Skeletal muscle cell (primary cell): ENCODE data around the gene CENPN.

ENCODE experiments used
- DNase-seq: peaks from one replicate; pipeline ENCODE4 v3.0.0-alpha.2; 2010; ENCODE audit warnings: low read depth
- H3K4me3 ChIP-seq: 2 replicates; pipeline ENCODE4 v1.5.1; 2011; ENCODE audit warnings: low read depth, mild to moderate bottlenecking, control low read depth, low read length, moderate library complexity

Gene CENPN

GRCh38 chr16:80990577-80990976 is 16.4 kb upstream of the CENPN start:
- no peak overlapping the region for H3K4me3 ChIP-seq
- no peak for DNase-seq

GRCh38 chr16:80990978-80991377 is 16.0 kb upstream of the CENPN start:
- H3K4me3 ChIP-seq, result no peak overlapping the region
- no peak for DNase-seq

DNA sequence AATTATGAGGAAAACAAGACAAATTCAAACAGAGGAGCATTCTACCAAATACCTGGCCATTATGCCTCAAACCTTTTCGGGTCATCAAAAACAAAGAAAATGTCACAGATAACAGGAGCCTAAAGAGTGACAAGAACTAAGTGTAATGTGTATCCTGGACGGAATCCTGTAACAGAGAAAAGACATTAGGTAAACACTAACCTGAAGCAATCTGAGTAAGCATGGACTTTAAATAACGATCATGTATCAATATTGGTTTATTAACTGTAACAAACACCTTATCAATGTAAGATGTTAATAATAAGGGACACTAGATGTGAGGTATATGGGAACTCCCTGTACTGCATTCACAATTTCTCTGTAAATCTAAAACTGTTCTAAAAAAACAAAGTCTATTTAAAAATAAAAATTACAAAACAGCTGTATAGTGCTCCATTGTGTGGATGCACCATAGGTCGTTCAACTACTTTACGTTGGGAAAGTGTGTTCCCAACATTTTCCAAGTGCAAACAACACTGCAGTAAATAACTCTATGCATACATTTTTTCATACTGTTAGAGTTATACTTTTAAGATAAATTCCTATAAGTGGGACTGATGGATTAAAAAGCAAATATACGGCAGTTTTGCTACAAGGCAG is 15.1 kb upstream of the CENPN start:
- no peak for DNase-seq
- H3K4me3 ChIP-seq, result no peak overlapping the region

GRCh38 chr16:80992676-80993293 is 14.2 kb upstream of the CENPN start:
- no peak for DNase-seq
- H3K4me3 ChIP-seq, result peak overlapping the region; percentile 4

DNA sequence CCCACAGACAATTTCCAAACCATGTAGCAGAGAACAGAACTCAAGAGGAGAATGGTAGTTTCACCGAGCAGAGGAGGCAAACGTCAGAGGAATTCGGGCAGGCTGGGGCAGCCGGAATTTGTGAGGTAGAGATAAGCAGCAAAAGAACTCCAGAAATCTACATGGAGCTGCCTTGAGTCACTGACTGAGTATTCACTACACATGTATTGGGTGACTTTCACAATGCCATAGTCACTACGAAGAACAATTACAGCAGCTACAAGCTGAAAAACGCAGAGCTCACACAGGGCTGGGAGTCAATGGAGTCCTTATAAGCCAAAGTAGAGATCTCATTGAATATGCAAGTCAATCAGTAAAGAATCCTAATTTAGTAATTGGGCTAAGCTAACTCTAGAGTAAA is 13.7 kb upstream of the CENPN start:
- peak overlapping the region; percentile 19 for H3K4me3 ChIP-seq
- DNase-seq, result peak; percentile 65

DNA sequence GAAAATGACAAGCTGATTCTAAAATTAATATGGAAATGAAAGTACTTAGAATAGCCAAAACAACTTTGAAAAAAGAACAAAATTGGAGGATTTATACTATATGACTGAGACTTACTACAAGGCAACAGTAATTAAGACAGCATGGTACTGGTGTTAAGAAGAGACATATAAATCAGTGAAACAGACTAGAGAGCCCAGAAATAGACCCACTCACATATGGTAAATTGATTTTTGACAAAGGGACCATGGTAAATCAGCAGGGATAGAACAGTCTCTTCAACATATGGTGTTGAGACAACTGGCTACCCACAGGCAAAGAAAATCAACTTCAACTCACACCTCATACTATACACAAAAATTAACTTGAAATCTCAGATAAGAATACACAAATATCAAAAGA is 13.2 kb upstream of the CENPN start:
- DNase-seq, result no peak
- H3K4me3 ChIP-seq, result peak overlapping the region; percentile 19

DNA sequence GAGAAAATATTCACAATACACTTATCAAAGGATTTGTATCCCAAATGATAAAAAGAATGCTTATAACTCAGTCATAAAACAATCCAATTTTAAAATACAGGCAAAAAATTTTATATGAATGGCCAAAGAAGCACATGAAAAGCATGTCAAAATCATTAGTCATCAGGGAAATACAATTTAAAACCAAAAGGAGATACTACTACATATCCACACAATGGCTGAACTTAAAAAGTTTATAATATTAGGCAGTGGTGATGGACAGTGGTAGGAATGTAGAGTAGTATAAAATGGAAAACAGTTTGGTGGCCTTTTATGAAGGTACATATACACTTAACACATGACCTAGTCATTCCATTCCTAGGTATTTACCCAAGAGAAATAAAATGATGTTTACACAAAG is 12.6 kb upstream of the CENPN start:
- DNase-seq, result no peak
- no peak overlapping the region for H3K4me3 ChIP-seq

DNA sequence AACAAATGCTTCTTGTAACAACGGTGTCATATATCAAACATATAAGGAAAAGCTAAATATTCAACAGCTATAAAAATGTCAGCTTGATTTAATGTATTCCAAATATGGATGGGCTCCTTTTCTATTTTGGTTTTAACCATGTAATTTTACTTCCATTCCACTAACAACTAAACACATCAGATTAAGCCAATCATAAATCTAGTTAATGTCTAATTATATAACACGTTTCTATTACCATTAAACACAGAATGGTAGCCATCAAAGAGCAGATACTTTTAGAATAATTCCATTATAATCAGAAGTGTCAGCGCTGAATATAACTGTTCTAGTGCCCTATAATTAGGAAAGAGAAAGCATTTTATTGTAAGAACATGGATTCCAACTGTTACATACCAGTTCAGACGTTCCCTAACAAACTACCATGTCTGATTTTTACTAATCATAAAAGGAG is 10.3 kb upstream of the CENPN start:
- H3K4me3 ChIP-seq, result no peak overlapping the region
- no peak for DNase-seq

DNA sequence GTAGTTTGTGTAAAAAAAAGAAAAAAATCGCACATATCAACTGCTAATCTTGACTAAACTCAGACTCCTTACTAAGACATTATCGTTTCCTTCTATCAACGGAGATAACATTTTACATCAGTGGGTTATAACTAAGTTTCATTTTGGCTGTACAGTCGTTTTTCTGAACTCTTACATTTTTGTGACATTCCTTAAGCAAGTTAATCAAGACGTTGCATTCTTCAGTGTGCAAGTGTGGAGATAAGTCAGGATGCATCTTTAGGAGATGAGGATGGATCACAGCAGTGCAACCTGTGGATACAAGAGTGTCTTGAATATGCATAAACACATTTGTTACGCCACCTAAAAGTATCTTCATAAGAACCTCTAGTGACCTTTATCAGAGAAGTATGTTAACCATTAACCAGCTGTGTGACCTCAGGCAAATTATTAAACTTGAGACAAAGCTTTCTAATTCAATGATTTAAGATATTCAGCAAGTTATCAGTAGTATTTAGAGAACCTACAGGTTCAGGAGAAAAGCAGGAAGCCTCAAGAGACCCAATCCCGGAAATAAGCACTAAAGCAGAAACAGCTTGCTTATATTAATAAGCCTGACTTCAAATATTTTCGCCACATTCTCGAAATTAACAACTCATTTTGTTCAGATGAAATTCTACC is 9.7 kb upstream of the CENPN start:
- DNase-seq, result no peak
- no peak overlapping the region for H3K4me3 ChIP-seq

GRCh38 chr16:80997964-80998620 is 8.9 kb upstream of the CENPN start:
- no peak overlapping the region for H3K4me3 ChIP-seq
- DNase-seq, result no peak

- no peak for DNase-seq
Observed at GRCh38 chr16:81000873-81001272, 6.1 kb upstream of the CENPN start.

GRCh38 chr16:81001330-81001729 is 5.7 kb upstream of the CENPN start:
- no peak for DNase-seq
- H3K4me3 ChIP-seq, result no peak overlapping the region

More at GRCh38 chr16:81000873-81001272, 6.1 kb upstream of the CENPN start:
- H3K4me3 ChIP-seq, result no peak overlapping the region

DNA sequence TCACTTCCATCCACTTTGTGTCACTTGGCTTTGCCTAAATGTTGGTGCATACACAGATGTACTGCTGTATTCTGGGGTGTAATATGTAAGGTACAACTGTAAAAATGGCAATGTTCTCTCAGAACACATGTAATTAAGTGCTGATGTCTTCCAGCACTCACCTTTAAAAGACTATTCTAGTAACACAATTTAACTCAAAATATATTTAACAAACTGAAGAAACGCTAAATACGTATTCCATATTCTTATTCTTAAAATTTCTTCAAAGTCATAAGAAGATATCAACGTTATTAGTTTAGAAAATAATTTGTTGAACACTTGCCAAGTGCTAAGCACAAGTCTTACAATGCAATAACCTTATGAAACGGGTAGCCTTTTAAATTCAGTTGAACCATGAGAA is 4.0 kb upstream of the CENPN start:
- no peak for DNase-seq
- no peak overlapping the region for H3K4me3 ChIP-seq

DNA sequence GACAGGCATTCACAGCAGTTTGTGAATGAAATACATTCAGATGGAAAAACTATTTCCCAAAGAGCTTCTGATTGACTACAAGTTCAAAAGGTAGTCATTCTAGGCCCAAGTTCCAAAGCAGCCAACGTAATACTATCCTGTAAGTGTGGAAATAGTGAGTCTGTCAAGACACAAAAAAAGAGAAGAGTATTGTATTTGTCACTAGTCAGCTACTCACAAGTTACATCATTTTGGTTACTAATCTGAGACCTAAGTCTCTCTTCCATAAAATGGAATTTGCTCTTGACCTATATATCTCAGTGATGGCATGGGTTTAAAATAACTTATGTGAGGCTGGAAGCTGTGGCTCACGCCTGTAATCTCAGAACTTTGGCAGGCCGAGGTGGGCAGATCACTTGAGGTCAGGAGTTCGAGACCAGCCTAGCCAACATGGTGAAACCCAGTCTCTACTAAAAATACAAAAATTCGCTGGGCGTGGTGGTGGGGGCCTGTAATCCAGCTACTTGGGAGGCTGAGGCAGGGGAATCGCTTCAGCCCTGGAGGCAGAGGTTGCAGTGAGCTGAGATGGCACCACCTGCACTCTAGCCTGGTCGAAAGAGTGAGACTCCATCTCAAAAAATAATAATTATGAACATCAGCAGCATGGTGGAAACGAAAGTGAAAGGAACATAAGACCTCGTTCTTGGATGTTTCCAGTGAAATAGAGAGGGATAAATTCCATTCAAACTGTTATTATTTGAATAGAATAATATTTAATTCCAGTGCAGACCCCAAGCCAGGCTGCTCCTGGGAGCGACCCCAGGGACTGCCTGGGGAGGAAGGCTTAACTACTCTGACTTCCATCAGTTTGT is 3.2 kb upstream of the CENPN start:
- peak overlapping the region; percentile 19 for H3K4me3 ChIP-seq
- DNase-seq, result no peak

GRCh38 chr16:81004646-81005353 is 2.2 kb upstream of the CENPN start:
- no peak for DNase-seq
- peak overlapping the region; percentile 93 for H3K4me3 ChIP-seq

DNA sequence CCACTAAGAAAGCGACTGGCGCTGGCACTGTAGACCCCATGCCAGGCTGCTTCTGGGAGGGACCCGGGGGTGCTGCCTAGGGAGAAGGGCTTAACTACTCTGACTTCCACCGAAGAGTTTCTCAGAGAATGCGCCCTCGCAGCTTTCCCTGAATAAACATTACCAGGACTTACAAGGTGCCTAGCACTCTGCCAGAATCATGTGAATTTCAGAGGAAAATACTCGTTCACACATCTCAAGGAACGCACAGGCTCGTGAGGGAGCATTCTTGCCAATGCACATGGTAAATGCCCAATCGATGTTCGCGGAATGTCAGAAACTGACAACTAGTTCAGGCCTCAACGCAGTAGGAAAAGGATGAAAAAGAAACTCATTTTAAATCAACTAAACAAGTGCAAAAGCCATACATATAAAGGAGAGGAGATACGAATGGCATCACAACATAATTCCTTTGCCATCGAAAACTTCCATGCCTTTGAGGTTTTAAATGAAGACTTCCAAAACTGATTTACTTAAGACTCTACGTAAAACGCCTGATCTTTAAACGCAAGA is 1.3 kb upstream of the CENPN start:
- H3K4me3 ChIP-seq, result peak overlapping the region; percentile 93
- no peak for DNase-seq

GRCh38 chr16:81006211-81006812 is 702 bp upstream of the CENPN start:
- no peak for DNase-seq
- peak overlapping the region; percentile 93 for H3K4me3 ChIP-seq

GRCh38 chr16:81008505-81008789 is 1.4 kb downstream of the CENPN start:
- H3K4me3 ChIP-seq, result peak overlapping the region; percentile 93
- no peak for DNase-seq
